ENCODE data around the gene KRT38.

Gene KRT38

GRCh38 chr17:41439375-41439774 is 1.4 kb downstream of the KRT38 start:
- TF ChIP-seq, protein P1, sequence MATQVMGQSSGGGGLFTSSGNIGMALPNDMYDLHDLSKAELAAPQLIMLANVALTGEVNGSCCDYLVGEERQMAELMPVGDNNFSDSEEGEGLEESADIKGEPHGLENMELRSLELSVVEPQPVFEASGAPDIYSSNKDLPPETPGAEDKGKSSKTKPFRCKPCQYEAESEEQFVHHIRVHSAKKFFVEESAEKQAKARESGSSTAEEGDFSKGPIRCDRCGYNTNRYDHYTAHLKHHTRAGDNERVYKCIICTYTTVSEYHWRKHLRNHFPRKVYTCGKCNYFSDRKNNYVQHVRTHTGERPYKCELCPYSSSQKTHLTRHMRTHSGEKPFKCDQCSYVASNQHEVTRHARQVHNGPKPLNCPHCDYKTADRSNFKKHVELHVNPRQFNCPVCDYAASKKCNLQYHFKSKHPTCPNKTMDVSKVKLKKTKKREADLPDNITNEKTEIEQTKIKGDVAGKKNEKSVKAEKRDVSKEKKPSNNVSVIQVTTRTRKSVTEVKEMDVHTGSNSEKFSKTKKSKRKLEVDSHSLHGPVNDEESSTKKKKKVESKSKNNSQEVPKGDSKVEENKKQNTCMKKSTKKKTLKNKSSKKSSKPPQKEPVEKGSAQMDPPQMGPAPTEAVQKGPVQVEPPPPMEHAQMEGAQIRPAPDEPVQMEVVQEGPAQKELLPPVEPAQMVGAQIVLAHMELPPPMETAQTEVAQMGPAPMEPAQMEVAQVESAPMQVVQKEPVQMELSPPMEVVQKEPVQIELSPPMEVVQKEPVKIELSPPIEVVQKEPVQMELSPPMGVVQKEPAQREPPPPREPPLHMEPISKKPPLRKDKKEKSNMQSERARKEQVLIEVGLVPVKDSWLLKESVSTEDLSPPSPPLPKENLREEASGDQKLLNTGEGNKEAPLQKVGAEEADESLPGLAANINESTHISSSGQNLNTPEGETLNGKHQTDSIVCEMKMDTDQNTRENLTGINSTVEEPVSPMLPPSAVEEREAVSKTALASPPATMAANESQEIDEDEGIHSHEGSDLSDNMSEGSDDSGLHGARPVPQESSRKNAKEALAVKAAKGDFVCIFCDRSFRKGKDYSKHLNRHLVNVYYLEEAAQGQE (IDR thresholded peaks at IDR 0.05; ENCODE audit: insufficient read depth in 1 of 2, low read depth in 2 of 2, low read length in 2 of 2) = no peak
- no peak for TF ChIP-seq POLR2AphosphoS5 (IDR thresholded peaks at IDR 0.05; ENCODE audit: low read depth, low read length)
- no peak for TF ChIP-seq FOXP2 (optimal IDR thresholded peaks at IDR 0.05; ENCODE audit: borderline replicate concordance, extremely low read depth, extremely low read length, insufficient read depth)
- TF ChIP-seq SIN3A (IDR thresholded peaks at IDR 0.05; ENCODE audit: borderline replicate concordance, insufficient read depth, low read length) = no peak
- no peak for TF ChIP-seq TAF1 (IDR thresholded peaks at IDR 0.05; ENCODE audit: borderline replicate concordance, insufficient read depth, low read length)

GRCh38 chr17:41437769-41438168 is 3.0 kb downstream of the KRT38 start:
- TF ChIP-seq SIN3A (IDR thresholded peaks at IDR 0.05; ENCODE audit: borderline replicate concordance, insufficient read depth, low read length) = no peak
- no peak for TF ChIP-seq POLR2AphosphoS5 (IDR thresholded peaks at IDR 0.05; ENCODE audit: low read depth, low read length)
- TF ChIP-seq, protein P1 (IDR thresholded peaks at IDR 0.05; ENCODE audit: insufficient read depth in 1 of 2, low read depth in 2 of 2, low read length in 2 of 2) = no peak
- no peak for TF ChIP-seq FOXP2 (optimal IDR thresholded peaks at IDR 0.05; ENCODE audit: borderline replicate concordance, extremely low read depth, extremely low read length, insufficient read depth)
- TF ChIP-seq TAF1 (IDR thresholded peaks at IDR 0.05; ENCODE audit: borderline replicate concordance, insufficient read depth, low read length) = no peak

DNA sequence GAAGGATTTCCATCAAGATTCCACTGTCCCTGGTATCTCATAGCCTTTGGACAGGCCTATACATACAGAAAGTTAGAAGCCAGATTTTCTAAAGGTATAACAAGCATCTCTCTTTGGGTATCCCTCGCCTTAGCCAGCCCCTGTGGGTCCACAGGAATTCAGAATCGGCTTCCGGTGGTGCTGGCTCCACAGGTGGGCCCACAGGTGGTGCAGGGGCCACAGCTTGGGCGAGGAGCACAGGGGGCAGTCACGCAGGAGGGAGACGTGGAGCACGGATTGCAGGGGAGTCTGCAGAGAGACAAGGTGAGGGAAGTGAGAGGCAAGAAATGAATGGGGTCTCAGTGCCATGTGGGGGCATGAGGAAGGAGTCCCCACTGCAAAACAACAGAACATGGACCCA is 3.5 kb downstream of the KRT38 start:
- no peak for TF ChIP-seq TAF1 (IDR thresholded peaks at IDR 0.05; ENCODE audit: borderline replicate concordance, insufficient read depth, low read length)
- no peak for TF ChIP-seq SIN3A (IDR thresholded peaks at IDR 0.05; ENCODE audit: borderline replicate concordance, insufficient read depth, low read length)
- no peak for TF ChIP-seq POLR2AphosphoS5 (IDR thresholded peaks at IDR 0.05; ENCODE audit: low read depth, low read length)
- TF ChIP-seq FOXP2 (optimal IDR thresholded peaks at IDR 0.05; ENCODE audit: borderline replicate concordance, extremely low read depth, extremely low read length, insufficient read depth) = no peak
- TF ChIP-seq, protein P1 (IDR thresholded peaks at IDR 0.05; ENCODE audit: insufficient read depth in 1 of 2, low read depth in 2 of 2, low read length in 2 of 2) = no peak

DNA sequence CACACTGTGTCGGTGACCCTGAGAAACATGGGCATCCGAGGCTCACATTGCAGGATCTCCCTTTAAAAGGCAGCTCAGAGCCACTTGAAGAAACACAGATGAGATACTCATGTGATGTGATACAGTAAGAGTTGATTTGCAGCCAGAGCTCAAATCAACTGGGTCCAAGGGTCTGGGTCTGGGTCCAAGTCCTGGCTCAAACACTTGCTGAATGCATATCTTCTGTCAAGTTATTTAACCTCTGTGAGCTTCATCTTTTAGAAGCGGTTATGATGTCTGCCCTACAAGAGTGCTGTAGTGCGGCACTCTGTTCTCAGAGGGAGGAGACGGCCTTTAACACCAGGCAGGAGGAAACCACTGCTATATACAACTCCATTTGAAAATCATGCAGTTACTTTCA is 6.4 kb downstream of the KRT38 start:
- TF ChIP-seq SIN3A (IDR thresholded peaks at IDR 0.05; ENCODE audit: borderline replicate concordance, insufficient read depth, low read length) (no peak), POLR2AphosphoS5 (IDR thresholded peaks at IDR 0.05; ENCODE audit: low read depth, low read length) (no peak), FOXP2 (optimal IDR thresholded peaks at IDR 0.05; ENCODE audit: borderline replicate concordance, extremely low read depth, extremely low read length, insufficient read depth) (no peak), TAF1 (IDR thresholded peaks at IDR 0.05; ENCODE audit: borderline replicate concordance, insufficient read depth, low read length) (no peak)
- TF ChIP-seq, protein P1 (IDR thresholded peaks at IDR 0.05; ENCODE audit: insufficient read depth in 1 of 2, low read depth in 2 of 2, low read length in 2 of 2) = no peak

GRCh38 chr17:41434005-41434404 is 6.8 kb downstream of the KRT38 start:
- TF ChIP-seq, protein P1 (IDR thresholded peaks at IDR 0.05; ENCODE audit: insufficient read depth in 1 of 2, low read depth in 2 of 2, low read length in 2 of 2) = no peak
- TF ChIP-seq SIN3A (IDR thresholded peaks at IDR 0.05; ENCODE audit: borderline replicate concordance, insufficient read depth, low read length) (no peak), FOXP2 (optimal IDR thresholded peaks at IDR 0.05; ENCODE audit: borderline replicate concordance, extremely low read depth, extremely low read length, insufficient read depth) (no peak), POLR2AphosphoS5 (IDR thresholded peaks at IDR 0.05; ENCODE audit: low read depth, low read length) (no peak), TAF1 (IDR thresholded peaks at IDR 0.05; ENCODE audit: borderline replicate concordance, insufficient read depth, low read length) (no peak)

Data from PFSK-1 (cell line).